CMK (cell line): ENCODE measurements around the gene VPS4A.
"Not testable (repeated sequence)": the region's sequence is repeated elsewhere in the genome, so short reads cannot be mapped to it uniquely, and the experiment has no call there.

Experiments used
- DNase-seq: peaks from one replicate; pipeline ENCODE4 v3.0.0-alpha.2; 2010; ENCODE audit warnings: low read depth

The VPS4A gene

GRCh38 chr16:69310653-69311532 is at the start of gene VPS4A:
Gene VPS4A, plus strand, starts transcription at chr16:69311350. Its CDS starts 162 bp downstream, at chr16:69311512.
- DNase-seq, result peak; percentile 88

GRCh38 chr16:69266334-69267063 is 44.7 kb upstream of the VPS4A start:
- no peak for DNase-seq

GRCh38 chr16:69267633-69268032 is 43.5 kb upstream of the VPS4A start:
- DNase-seq, result no peak

GRCh38 chr16:69270395-69270794 is 40.8 kb upstream of the VPS4A start:
- DNase-seq, result no peak

GRCh38 chr16:69270831-69271230 is 40.3 kb upstream of the VPS4A start:
- DNase-seq, result no peak

- DNase-seq, result no peak
Measured at GRCh38 chr16:69273009-69273408, 38.1 kb upstream of the VPS4A start.

- no peak for DNase-seq
Measured at GRCh38 chr16:69274699-69275235, 36.4 kb upstream of the VPS4A start.

- DNase-seq, result no peak
Measured at GRCh38 chr16:69276148-69277115, 34.7 kb upstream of the VPS4A start.

GRCh38 chr16:69277413-69277812 is 33.7 kb upstream of the VPS4A start:
- no peak for DNase-seq

GRCh38 chr16:69283851-69284250 is 27.3 kb upstream of the VPS4A start:
- no peak for DNase-seq

GRCh38 chr16:69285240-69285639 is 25.9 kb upstream of the VPS4A start:
- no peak for DNase-seq

GRCh38 chr16:69286941-69287713 is 24.0 kb upstream of the VPS4A start:
- peak; percentile 14 for DNase-seq

- DNase-seq, result not testable (repeated sequence)
Measured at GRCh38 chr16:69291657-69292056, 19.5 kb upstream of the VPS4A start.

- no peak for DNase-seq
Measured at GRCh38 chr16:69293401-69293800, 17.7 kb upstream of the VPS4A start.

- DNase-seq, result no peak
Measured at GRCh38 chr16:69294051-69294450, 17.1 kb upstream of the VPS4A start.

- not testable (repeated sequence) for DNase-seq
Measured at GRCh38 chr16:69296771-69297170, 14.4 kb upstream of the VPS4A start.

- DNase-seq, result no peak
Measured at GRCh38 chr16:69298261-69298660, 12.9 kb upstream of the VPS4A start.

GRCh38 chr16:69301187-69301586 is 10.0 kb upstream of the VPS4A start:
- no peak for DNase-seq

- no peak for DNase-seq
Measured at GRCh38 chr16:69301861-69302260, 9.3 kb upstream of the VPS4A start.

GRCh38 chr16:69302301-69302700 is 8.8 kb upstream of the VPS4A start:
- DNase-seq, result no peak

GRCh38 chr16:69306031-69306430 is 5.1 kb upstream of the VPS4A start:
- DNase-seq, result no peak
